ENCODE data around the gene UBC. TPM values are rescaled to one million over a fixed set of nuclear protein-coding genes. Genes with fewer than 3 reads are reported as not detected.

Gene UBC
- total RNA-seq, 1 experiment from 2014 or later, result 523 TPM

GRCh38 chr12:124952801-124953200, 38.4 kb upstream of the UBC start:
- no peak for DNase-seq
- Mint-ChIP-seq H3K9me3 (no peaks in the 10 kb centered on the region), H3K36me3 (ENCODE audit: insufficient read depth in 1 of 3, low read depth in 3 of 3) (peaks cover 41 to 84% (median 69%) of the 10 kb centered on the region in 3 experiments), H3K27ac (no peak overlapping the region), H3K27me3 (ENCODE audit: low read depth) (no peaks in the 10 kb centered on the region), H3K4me1 (no peaks in the 10 kb centered on the region), H3K4me3 (no peak overlapping the region)
- Histone ChIP-seq H4K91ac (ENCODE audit: insufficient read length, low read depth, low read length) (no peak overlapping the region), H3K79me1 (ENCODE audit: insufficient read depth, low read depth, low read length, poor library complexity, severe bottlenecking) (no peaks in the 10 kb centered on the region), H2BK5ac (ENCODE audit: insufficient read length, low read length) (no peak overlapping the region), H3K27ac (ENCODE audit: insufficient read length, low read depth, low read length) (no peak overlapping the region), H3K79me2 (ENCODE audit: insufficient read depth, low read length) (no peaks in the 10 kb centered on the region), H3K4me1 (ENCODE audit: insufficient read depth, low read length) (no peaks in the 10 kb centered on the region), H3K4me2 (ENCODE audit: insufficient read depth, insufficient read length, low read length) (no peak overlapping the region), H3K14ac (ENCODE audit: insufficient read depth, low read length) (no peak overlapping the region; the same call in 1 of the 2 replicates), H2BK15ac (ENCODE audit: low read depth, low read length) (no peak overlapping the region), H3K27me3 (ENCODE audit: insufficient read depth, low read length) (no peaks in the 10 kb centered on the region), H3K23me2 (ENCODE audit: insufficient read length, low read depth, low read length, poor library complexity, severe bottlenecking) (no peaks in the 10 kb centered on the region), H4K8ac (replicated peaks; ENCODE audit: insufficient read length, low read depth, low read length) (no peak overlapping the region), H2AFZ (ENCODE audit: low read length) (no peak overlapping the region), H2AK5ac (ENCODE audit: insufficient read length, low read length) (no peak overlapping the region), H3K9me3 (ENCODE audit: control insufficient read depth, low read depth, low read length) (no peaks in the 10 kb centered on the region), H3T11ph (ENCODE audit: low read length) (no peak overlapping the region), H2BK12ac (ENCODE audit: insufficient read length, low read depth, low read length) (no peak overlapping the region), H3K4ac (ENCODE audit: low read depth, low read length) (no peak overlapping the region), H4K20me1 (ENCODE audit: control insufficient read depth, insufficient read depth, insufficient read length) (no peaks in the 10 kb centered on the region), H3K18ac (ENCODE audit: insufficient read length, low read depth, low read length) (no peak overlapping the region), H2BK120ac (ENCODE audit: low read depth, low read length, poor library complexity, severe bottlenecking) (no peak overlapping the region), H3K23ac (ENCODE audit: insufficient read length, low read depth, low read length) (no peak overlapping the region), H3K9ac (ENCODE audit: extremely low read depth, insufficient read length, low read length) (no peak overlapping the region), H4K5ac (ENCODE audit: insufficient read length, low read depth, low read length) (no peak overlapping the region), H3K56ac (ENCODE audit: insufficient read length, low read depth, low read length) (no peak overlapping the region), H2BK20ac (ENCODE audit: low read depth, low read length, poor library complexity, severe bottlenecking) (no peak overlapping the region)
- TF ChIP-seq CTCF (conservative IDR thresholded peaks at IDR 0.05), result no peak
- no CpG with 5 or more reads among the region's 8 CpGs for WGBS (ENCODE audit: extremely low coverage, insufficient read length, low lambda C conversion rate)

Data from H9 (cell line).